HEK293T (cell line): ENCODE data around the gene ASTN2.

Experiments
- CTCF ChIA-PET: fragments of 350-600 bp; formaldehyde crosslinking; extraction: SDS; loops from one replicate; lab custom pipeline; 2021; ENCODE audit warnings: antibody characterized with exemption, inconsistent platforms; lab: Yijun Ruan, JAX
- POLR2A ChIA-PET: fragments of 350-600 bp; formaldehyde crosslinking; extraction: SDS; loops from one replicate; lab custom pipeline; 2020; ENCODE audit warnings: antibody characterized with exemption, inconsistent platforms; lab: Yijun Ruan, JAX
- DNase-seq: peaks from one replicate; pipeline ENCODE4 v3.0.0; 2012; ENCODE audit warnings: mixed read lengths; ENCODE audit errors: extremely low spot score
- ARNT ChIP-seq: fragments of 450-650 bp; IDR thresholded peaks from 2 replicates; pipeline ENCODE4 v1.6.1; 2017; ENCODE audit warnings: mild to moderate bottlenecking
- BHLHE40 ChIP-seq: fragments of 450-650 bp; IDR thresholded peaks from 2 replicates; pipeline ENCODE4 v1.6.1; 2016; ENCODE audit warnings: mild to moderate bottlenecking, moderate library complexity, borderline replicate concordance
- CTBP1 ChIP-seq: fragments of 450-650 bp; IDR thresholded peaks from 2 replicates; pipeline ENCODE4 v1.6.1; 2016; ENCODE audit warnings: borderline replicate concordance
- ELF4 ChIP-seq: fragments of 450-650 bp; IDR thresholded peaks from 2 replicates; pipeline ENCODE4 v1.6.1; 2017; ENCODE audit warnings: antibody characterized with exemption
- FOXA1 ChIP-seq: fragments of 450-650 bp; IDR thresholded peaks from 2 replicates; pipeline ENCODE4 v1.6.1; 2016; ENCODE audit warnings: mild to moderate bottlenecking
- FOXK2 ChIP-seq: fragments of 450-650 bp; IDR thresholded peaks from 2 replicates; pipeline ENCODE4 v1.6.1; 2016; ENCODE audit warnings: mild to moderate bottlenecking
- FOXM1 ChIP-seq: fragments of 450-650 bp; IDR thresholded peaks from 2 replicates; pipeline ENCODE4 v1.6.1; 2017; ENCODE audit warnings: mild to moderate bottlenecking, borderline replicate concordance
- HDGF ChIP-seq: fragments of 450-650 bp; IDR thresholded peaks from 2 replicates; pipeline ENCODE4 v1.6.1; 2017; ENCODE audit warnings: antibody characterized with exemption, borderline replicate concordance
- L3MBTL2 ChIP-seq: fragments of 450-650 bp; conservative IDR thresholded peaks from 2 replicates; pipeline ENCODE4 v1.6.1; 2016; ENCODE audit warnings: mild to moderate bottlenecking
- LEF1 ChIP-seq: fragments of 450-650 bp; IDR thresholded peaks from 2 replicates; pipeline ENCODE4 v1.6.1; 2017; ENCODE audit warnings: mild to moderate bottlenecking, borderline replicate concordance
- NFRKB ChIP-seq: fragments of 450-650 bp; IDR thresholded peaks from 2 replicates; pipeline ENCODE4 v1.6.1; 2016; ENCODE audit warnings: mild to moderate bottlenecking, moderate library complexity
- PKNOX1 ChIP-seq: fragments of 450-650 bp; IDR thresholded peaks from 2 replicates; pipeline ENCODE4 v1.6.1; 2016
- SP1 ChIP-seq: fragments of 450-650 bp; IDR thresholded peaks from 2 replicates; pipeline ENCODE4 v1.6.1; 2017
- SUZ12 ChIP-seq: fragments of 450-650 bp; IDR thresholded peaks from 2 replicates; pipeline ENCODE4 v1.6.1; 2016; ENCODE audit warnings: mild to moderate bottlenecking
- TARDBP ChIP-seq: fragments of 450-650 bp; IDR thresholded peaks from 2 replicates; pipeline ENCODE4 v1.6.1; 2016
- ZNF384 ChIP-seq: fragments of 450-650 bp; IDR thresholded peaks from 2 replicates; pipeline ENCODE4 v1.6.1; 2016

The ASTN2 gene

GRCh38 chr9:116494815-116495634 lies 919.8 kb downstream of the ASTN2 start:
- CTCF ChIA-PET = interaction anchor here (0.6 to 1.0 kb wide), 3 partner anchors 11 to 160 kb away, joined by 3 read pairs; no protein-coding TSS in a partner anchor
- TF ChIP-seq L3MBTL2 = no peak
- TF ChIP-seq PKNOX1 = no peak
- TF ChIP-seq BHLHE40 = no peak
- TF ChIP-seq SUZ12 = no peak
- TF ChIP-seq NFRKB = no peak
- no peak for TF ChIP-seq SP1
- no peak for TF ChIP-seq TARDBP
- TF ChIP-seq FOXK2 = no peak
- TF ChIP-seq ARNT = no peak
- TF ChIP-seq ZNF384 = no peak
- no peak for TF ChIP-seq LEF1
- TF ChIP-seq ELF4 = no peak
- POLR2A ChIA-PET = no interaction called here
- DNase-seq = peak; percentile 33

GRCh38 chr9:116493183-116493860 lies 921.5 kb downstream of the ASTN2 start:
- TF ChIP-seq FOXA1 (no peak), SP1 (no peak), CTBP1 (no peak), TARDBP (no peak), L3MBTL2 (no peak), NFRKB (no peak), SUZ12 (no peak), ELF4 (no peak), FOXM1 (no peak), LEF1 (no peak), ARNT (no peak), ZNF384 (no peak), FOXK2 (no peak), HDGF (no peak)
- CTCF ChIA-PET = no interaction called here
- DNase-seq = no peak
- POLR2A ChIA-PET = no interaction called here

DNA sequence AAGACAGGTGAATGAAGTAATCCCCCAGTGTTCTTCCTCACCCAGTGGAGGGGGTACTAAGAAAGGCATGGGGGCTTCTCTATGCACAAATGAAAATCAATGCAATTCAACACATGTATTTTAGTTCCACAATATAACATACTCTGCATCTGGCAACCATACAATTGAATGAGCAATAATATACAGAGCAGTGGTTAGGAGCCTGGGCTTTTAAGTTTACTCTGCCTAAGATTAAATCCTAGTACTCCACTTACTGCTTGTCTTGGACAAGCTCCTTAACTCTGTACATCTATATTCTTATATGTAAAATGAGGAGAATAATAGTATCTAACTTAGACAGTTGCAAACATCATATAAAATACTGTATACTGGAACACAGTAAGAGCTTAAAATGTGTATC lies 923.2 kb downstream of the ASTN2 start:
- no peak for TF ChIP-seq NFRKB
- no peak for TF ChIP-seq FOXM1
- no peak for TF ChIP-seq LEF1

GRCh38 chr9:116491219-116491618 lies 923.6 kb downstream of the ASTN2 start:
- CTCF ChIA-PET = no interaction called here
- POLR2A ChIA-PET = interaction anchor here (0.7 kb wide), 1 partner anchor 134 kb away, joined by 3 read pairs; no protein-coding TSS in a partner anchor
- DNase-seq = no peak
- TF ChIP-seq PKNOX1 (no peak), ZNF384 (no peak), FOXA1 (no peak), LEF1 (no peak), L3MBTL2 (no peak), FOXK2 (no peak), NFRKB (no peak), ARNT (no peak), HDGF (no peak), TARDBP (no peak), SUZ12 (no peak), SP1 (no peak)

More for the DNA sequence above, 923.2 kb downstream of the ASTN2 start:
- POLR2A ChIA-PET = interaction anchor here (0.7 kb wide), 1 partner anchor 135 kb away, joined by 3 read pairs; no protein-coding TSS in a partner anchor
- DNase-seq = no peak
- CTCF ChIA-PET = interaction anchor here (0.6 kb wide), 1 partner anchor 316 kb away, joined by 3 read pairs; no protein-coding TSS in a partner anchor

DNA sequence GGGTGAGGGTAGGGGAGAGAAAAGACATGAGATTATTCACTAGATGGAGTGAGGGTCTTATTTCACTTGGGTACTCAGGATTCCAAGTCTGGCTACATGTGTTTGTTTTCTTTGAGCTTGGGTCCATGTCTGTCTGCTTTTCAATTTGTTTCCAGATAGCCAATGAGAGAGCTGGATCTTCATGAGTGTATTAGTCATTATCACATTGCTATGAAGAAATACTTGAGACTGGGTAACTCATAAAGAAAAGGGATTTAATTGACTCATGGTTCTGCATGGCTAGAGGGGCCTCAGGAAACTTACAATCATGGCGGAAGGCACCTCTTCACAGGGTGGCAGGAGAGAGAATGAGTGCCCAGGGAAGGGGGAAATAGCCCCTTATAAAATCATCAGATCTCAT lies 924.5 kb downstream of the ASTN2 start:
- TF ChIP-seq BHLHE40 = no peak
- TF ChIP-seq PKNOX1 = no peak
- TF ChIP-seq FOXK2 = no peak
- TF ChIP-seq FOXA1 = no peak
- TF ChIP-seq ARNT = no peak
- TF ChIP-seq NFRKB = no peak
- TF ChIP-seq TARDBP = no peak
- TF ChIP-seq HDGF = no peak
- DNase-seq = no peak
- POLR2A ChIA-PET = no interaction called here
- CTCF ChIA-PET = no interaction called here

DNA sequence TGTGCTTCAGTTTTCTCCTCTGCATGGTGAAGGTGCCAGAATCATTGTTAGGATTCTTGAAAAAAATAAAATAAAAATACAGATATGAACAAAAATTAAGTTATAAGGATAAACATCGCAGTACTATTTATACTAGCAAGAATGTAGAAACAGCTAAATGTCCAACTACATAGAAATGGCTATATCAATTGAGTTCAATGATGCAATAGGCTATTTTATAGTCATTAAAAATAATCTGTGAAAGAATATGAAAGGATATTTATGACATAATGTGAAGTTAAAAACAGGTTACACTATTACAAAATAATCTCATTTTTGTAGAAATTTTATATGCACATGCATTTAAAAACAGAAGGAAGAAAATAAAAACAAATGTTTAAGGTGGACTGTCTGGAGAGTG lies 926.5 kb downstream of the ASTN2 start:
- CTCF ChIA-PET = no interaction called here
- POLR2A ChIA-PET = no interaction called here
- TF ChIP-seq SUZ12 (no peak), ARNT (no peak), PKNOX1 (no peak), CTBP1 (no peak), FOXM1 (no peak), LEF1 (no peak), L3MBTL2 (no peak), ZNF384 (no peak), NFRKB (no peak), FOXK2 (no peak), ELF4 (no peak), BHLHE40 (no peak), FOXA1 (no peak)
- DNase-seq = no peak
